Tibial nerve (tissue), 4 donors: Measurements from ENCODE around the gene WSB1.

Source experiments
- EP300 ChIP-seq, 2 donors: sonication (generic); formaldehyde crosslinking; IDR thresholded peaks; one replicate each; pipeline ENCODE4 v1.6.1; 2017; ENCODE audit warnings: antibody characterized with exemption in 2 of 2, mild to moderate bottlenecking in 1 of 2
- POLR2A ChIP-seq, 2 donors: fragments of 450-650 bp; IDR thresholded peaks; one replicate each; pipeline ENCODE4 v1.6.1; 2017; ENCODE audit warnings: antibody characterized with exemption in 2 of 2, mild to moderate bottlenecking in 2 of 2, moderate library complexity in 2 of 2
- TF ChIP-seq, protein P1 (sequence below), 5 experiments: fragments of 200-600 bp in 3 of 5; fragments of 450-650 bp in 2 of 5; sonication (generic) in 3 of 5; IDR thresholded peaks; one replicate each; pipeline ENCODE4 v1.5.1; 2016 to 2019; ENCODE audit warnings: antibody characterized with exemption in 5 of 5, mild to moderate bottlenecking in 3 of 5, moderate library complexity in 2 of 5

GRCh38 chr17:27339198-27339835, 45.4 kb downstream of the WSB1 start:
- TF ChIP-seq POLR2A (IDR thresholded peaks at IDR 0.05) (no peak), EP300 (IDR thresholded peaks at IDR 0.05) (no peak)
- TF ChIP-seq, protein P1, sequence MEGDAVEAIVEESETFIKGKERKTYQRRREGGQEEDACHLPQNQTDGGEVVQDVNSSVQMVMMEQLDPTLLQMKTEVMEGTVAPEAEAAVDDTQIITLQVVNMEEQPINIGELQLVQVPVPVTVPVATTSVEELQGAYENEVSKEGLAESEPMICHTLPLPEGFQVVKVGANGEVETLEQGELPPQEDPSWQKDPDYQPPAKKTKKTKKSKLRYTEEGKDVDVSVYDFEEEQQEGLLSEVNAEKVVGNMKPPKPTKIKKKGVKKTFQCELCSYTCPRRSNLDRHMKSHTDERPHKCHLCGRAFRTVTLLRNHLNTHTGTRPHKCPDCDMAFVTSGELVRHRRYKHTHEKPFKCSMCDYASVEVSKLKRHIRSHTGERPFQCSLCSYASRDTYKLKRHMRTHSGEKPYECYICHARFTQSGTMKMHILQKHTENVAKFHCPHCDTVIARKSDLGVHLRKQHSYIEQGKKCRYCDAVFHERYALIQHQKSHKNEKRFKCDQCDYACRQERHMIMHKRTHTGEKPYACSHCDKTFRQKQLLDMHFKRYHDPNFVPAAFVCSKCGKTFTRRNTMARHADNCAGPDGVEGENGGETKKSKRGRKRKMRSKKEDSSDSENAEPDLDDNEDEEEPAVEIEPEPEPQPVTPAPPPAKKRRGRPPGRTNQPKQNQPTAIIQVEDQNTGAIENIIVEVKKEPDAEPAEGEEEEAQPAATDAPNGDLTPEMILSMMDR (IDR thresholded peaks at IDR 0.05), result no peak
